ENCODE measurements around the gene HMCN1.

The HMCN1 gene

DNA sequence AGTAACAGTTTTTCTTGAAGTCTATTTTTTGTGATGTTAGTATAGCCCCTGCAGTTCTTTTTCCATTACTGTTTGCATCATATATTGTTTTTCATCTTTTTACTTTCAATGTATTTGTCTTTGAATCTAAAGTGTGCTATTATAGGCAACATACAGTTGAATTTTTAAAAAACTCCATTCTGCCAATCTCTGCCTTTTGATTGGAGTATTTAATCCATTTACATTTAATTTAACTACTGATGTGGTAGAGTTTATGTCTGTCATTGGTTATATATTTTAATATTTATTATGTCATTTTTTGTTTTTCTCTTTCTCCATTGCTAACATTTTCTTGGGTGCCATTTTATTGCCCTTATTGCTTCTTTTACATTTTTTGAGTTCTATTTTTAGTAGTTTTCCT lies 296.3 kb downstream of the HMCN1 start:
- H3K4me3 ChIP-seq (ENCODE audit: low read length) = no peak overlapping the region
- no peak for TF ChIP-seq ZNF274 (IDR thresholded peaks at IDR 0.05; ENCODE audit: low read depth, low read length)

DNA sequence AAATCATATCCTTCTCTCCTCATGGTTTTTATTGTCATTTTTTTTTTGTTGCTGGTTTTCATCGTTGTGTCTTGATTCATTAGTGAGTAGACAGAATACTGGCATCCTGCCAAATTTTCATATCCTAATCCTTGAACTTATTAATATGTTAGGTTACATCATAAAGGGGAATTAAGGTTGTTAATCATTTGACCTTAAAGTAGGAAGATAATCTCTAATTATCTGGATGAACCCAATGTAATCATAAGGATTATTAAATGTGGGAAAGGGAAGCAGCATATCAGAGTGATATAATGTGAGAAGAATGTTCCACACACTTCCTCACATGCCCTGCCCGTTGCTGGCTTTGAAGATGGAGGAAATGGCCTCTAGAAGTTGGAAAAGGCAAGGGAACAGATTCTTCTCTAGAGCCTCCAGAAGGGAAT lies 299.7 kb downstream of the HMCN1 start:
- no peak for TF ChIP-seq ZNF274 (IDR thresholded peaks at IDR 0.05; ENCODE audit: low read depth, low read length)
- no peak overlapping the region for H3K4me3 ChIP-seq (ENCODE audit: low read length)

DNA sequence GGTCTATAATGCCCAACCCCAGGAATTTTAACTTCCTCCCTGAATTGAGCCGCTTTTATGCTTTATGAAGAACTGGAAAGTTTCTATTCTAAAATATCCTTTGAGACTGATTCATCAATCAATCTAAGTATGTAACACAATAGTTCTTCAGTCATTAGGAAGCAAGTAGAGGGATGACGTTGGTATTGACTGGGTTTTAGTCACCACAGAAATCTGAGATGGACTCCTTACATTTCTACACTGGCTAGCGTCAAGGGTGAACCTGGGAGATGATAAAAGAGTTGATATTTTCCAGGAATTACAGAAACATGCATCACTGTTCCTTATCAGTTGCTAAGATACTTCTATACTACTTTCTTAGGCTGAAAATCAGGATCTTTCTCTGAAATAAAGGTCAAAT lies 308.0 kb downstream of the HMCN1 start:
- no peak overlapping the region for H3K4me3 ChIP-seq (ENCODE audit: low read length)
- TF ChIP-seq ZNF274 (IDR thresholded peaks at IDR 0.05; ENCODE audit: low read depth, low read length) = no peak

DNA sequence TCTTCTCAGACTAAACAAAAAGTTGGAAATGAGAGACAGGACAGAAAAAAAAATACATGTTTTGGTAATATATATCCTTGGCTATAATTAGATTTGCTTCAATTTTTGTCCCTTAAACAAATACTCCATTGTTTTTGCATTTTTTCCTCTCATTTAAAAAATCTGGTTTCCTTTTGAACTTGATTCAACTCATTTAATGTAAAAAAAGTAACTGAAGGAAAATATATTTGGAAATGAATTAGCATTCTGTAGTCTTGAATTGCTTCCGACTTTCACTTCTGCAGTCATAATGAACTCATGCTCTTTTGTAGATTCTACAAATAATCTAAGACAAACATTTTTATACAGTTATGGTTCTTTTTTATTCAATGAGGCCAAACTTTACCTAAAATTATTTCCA lies 309.1 kb downstream of the HMCN1 start:
- no peak for TF ChIP-seq ZNF274 (IDR thresholded peaks at IDR 0.05; ENCODE audit: low read depth, low read length)
- no peak overlapping the region for H3K4me3 ChIP-seq (ENCODE audit: low read length)

DNA sequence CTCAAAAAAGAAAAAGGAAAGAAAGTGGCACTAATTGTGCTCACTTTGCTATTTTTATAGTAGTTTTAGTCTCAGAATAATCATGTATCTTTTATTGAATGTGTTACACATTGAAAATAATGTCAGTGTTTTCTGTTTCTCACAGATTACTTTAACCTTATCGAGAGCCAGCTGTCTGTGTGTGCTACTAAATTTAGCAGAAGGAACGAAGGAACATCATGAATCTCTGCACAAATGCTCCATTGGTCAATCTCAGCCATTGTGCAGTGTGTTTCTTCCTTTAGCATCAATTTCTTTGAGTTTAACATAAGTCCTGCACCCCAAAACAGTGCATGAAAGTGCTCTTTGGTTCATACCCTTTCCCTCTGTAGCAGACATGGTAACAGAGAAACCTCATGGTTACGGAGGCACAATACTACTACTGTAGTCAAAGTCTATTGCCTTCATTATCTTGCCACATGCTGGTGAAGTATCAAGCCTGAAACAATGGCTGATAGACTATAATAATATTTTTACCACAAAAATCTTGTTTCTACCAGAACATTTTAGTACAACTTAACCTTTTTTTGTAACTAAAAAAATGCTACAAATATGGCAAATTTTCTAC lies 310.0 kb downstream of the HMCN1 start:
- H3K4me3 ChIP-seq (ENCODE audit: low read length) = no peak overlapping the region
- no peak for TF ChIP-seq ZNF274 (IDR thresholded peaks at IDR 0.05; ENCODE audit: low read depth, low read length)

DNA sequence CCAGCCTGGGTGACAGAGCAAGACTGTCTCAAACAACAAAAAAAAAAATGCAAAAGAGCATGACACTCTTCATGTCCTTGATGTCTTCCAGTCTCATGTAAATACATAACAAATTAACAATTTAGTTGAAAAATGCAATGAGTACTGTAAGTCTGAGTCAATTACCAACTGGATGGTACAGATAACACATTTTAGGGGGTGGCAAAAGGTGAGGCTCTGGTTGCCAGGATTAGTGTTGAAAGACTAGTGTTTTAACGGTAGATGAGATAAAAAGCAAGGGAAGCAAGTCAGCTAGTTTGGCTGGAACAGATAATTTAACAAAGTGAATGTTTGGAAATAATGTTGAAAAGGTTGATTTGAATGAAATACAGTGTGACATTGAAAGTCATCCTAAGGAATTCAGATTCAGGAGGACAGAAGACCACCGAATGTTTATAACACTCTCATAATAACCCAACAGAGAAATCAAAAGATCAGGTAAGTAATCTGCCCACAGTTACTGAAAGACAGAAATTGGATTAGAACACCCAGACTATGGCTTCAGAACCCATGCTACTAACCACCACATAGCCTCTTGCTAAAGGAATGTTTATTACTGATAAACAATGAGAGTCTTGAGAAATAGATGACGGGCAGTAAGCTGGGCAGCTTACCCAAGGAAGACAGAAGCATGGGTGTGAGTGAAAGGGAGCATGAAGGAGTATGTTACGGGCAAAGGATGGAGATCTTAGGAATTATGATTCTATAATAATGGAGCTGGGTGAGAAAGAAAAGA lies 312.4 kb downstream of the HMCN1 start:
- TF ChIP-seq ZNF274 (IDR thresholded peaks at IDR 0.05; ENCODE audit: low read depth, low read length) = no peak
- H3K4me3 ChIP-seq (ENCODE audit: low read length) = no peak overlapping the region

DNA sequence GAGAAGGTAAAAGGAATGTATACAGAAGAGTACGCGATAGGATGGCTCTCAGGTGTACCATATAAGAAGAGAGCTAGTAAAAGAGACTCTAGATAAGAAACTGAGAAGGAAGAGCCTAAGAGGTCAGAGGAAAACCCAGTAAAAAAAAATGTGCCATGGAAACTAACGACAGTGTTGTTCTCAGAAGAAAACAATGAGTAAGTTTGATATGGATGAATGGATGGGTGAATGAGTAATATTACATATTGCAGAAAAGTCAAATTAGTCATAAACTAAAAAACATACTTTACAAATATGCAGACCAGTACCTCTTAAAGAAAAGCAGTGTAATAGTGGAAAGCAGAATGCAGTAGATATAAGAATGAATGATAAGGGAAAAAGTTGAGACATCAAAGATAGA lies 316.2 kb downstream of the HMCN1 start:
- TF ChIP-seq ZNF274 (IDR thresholded peaks at IDR 0.05; ENCODE audit: low read depth, low read length) = no peak
- no peak overlapping the region for H3K4me3 ChIP-seq (ENCODE audit: low read length)

DNA sequence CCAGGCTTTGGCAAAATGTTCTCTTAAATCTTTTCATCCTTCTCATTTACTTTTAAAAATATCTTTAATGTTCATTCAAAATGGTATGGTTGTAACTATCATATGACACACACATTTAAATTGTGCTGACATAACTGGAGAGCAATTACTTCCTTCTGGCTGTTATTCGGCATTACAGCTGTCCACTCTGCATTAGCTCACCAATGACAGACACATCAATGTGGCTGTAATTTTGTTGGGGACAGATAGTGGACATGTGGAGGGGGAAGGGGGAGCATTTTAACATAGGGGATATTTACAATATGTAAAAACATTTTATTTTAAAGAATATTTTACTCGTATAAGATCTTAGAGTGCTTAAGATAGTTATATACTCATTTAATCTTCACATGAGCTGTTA lies 319.8 kb downstream of the HMCN1 start:
- no peak overlapping the region for H3K4me3 ChIP-seq (ENCODE audit: low read length)
- TF ChIP-seq ZNF274 (IDR thresholded peaks at IDR 0.05; ENCODE audit: low read depth, low read length) = no peak

DNA sequence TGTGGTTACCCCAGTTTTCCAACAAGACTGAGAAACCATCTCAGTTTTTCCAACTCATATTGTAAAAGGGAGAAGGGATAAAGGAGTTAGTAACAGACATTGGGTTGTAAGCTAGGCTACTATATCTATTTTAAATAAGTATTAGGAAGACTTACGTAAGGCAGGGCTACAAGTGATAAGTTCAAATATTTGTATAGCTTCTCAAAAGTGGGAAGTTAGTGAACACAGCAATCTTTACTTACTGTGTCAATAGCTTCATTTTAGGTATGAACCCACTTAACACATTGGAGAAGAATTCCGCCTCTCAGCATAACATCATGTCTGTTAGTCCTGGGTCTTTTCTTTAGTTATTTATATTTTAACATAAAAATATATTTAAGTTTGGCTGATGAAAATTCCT lies 320.7 kb downstream of the HMCN1 start:
- no peak overlapping the region for H3K4me3 ChIP-seq (ENCODE audit: low read length)
- TF ChIP-seq ZNF274 (IDR thresholded peaks at IDR 0.05; ENCODE audit: low read depth, low read length) = no peak

DNA sequence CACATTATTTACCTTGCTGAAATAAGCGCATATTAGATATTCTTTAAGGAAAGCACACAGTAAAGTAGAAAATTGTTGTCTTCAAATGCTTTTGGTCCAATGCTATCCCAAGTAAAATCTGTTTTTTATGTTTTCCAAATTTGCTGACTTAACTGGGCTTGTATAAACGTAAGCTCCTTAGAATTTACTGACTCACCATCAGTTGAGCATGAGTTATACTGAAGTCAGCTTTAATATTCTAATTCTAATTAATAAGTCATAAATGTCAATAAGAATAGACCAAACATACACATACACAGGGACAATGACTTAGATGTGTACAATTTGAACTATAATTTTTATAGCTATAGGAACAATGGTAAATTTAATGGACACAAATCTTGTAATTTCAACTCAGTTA lies 321.7 kb downstream of the HMCN1 start:
- TF ChIP-seq ZNF274 (IDR thresholded peaks at IDR 0.05; ENCODE audit: low read depth, low read length) = no peak
- no peak overlapping the region for H3K4me3 ChIP-seq (ENCODE audit: low read length)

DNA sequence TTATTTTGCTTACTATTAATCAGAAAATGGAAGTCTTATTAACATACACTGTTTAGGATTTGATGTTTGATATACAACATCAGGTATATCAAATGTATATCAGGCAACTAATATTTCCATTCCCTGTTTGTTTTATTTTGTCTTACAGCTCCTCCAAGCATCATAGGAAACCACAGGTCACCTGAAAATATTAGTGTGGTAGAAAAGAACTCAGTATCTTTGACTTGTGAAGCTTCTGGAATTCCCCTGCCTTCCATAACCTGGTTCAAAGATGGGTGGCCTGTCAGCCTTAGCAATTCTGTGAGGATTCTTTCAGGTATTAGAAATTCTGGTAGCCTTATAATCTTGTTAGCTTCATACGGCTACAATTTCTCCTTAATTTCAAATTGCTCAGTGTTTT lies 322.9 kb downstream of the HMCN1 start:
- no peak for TF ChIP-seq ZNF274 (IDR thresholded peaks at IDR 0.05; ENCODE audit: low read depth, low read length)
- no peak overlapping the region for H3K4me3 ChIP-seq (ENCODE audit: low read length)

DNA sequence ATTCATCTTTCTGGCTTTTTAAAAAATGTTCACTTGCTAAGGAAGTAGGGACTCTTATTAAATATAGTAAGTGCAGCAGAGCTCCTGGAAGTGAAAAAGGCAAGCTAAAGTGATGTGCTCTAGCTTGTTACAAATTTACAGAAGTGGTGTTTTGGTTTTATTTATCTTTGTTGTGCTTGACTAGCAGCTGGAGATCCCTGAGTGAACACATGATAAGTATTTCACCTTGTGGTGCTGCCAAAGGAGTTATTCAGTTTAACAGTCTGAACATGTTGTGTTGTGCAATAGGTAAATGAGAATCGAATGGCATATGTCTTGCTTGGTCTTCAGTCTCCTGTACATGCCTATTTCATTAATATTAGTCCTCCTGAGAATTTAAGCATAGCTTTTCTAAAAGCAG lies 325.1 kb downstream of the HMCN1 start:
- TF ChIP-seq ZNF274 (IDR thresholded peaks at IDR 0.05; ENCODE audit: low read depth, low read length) = no peak
- no peak overlapping the region for H3K4me3 ChIP-seq (ENCODE audit: low read length)

DNA sequence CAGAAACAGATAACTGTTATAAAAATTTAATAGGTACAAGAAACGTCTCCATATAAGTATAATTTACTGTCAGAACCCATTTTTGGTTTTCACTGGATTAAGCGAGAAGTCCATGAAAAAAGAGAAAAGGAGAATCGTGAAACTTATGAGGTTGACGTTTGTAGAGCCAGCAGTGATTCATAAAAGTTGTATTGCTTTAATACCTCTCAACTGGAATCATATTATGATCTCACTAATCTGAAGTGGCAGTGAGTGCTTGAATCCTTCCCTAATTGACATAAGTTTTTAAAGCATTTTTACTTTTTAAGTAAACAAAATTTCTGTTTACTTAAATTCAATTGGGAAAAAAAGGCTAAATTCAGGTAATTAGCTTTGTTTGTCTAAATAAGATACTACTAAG lies 325.6 kb downstream of the HMCN1 start:
- H3K4me3 ChIP-seq (ENCODE audit: low read length) = no peak overlapping the region
- no peak for TF ChIP-seq ZNF274 (IDR thresholded peaks at IDR 0.05; ENCODE audit: low read depth, low read length)

DNA sequence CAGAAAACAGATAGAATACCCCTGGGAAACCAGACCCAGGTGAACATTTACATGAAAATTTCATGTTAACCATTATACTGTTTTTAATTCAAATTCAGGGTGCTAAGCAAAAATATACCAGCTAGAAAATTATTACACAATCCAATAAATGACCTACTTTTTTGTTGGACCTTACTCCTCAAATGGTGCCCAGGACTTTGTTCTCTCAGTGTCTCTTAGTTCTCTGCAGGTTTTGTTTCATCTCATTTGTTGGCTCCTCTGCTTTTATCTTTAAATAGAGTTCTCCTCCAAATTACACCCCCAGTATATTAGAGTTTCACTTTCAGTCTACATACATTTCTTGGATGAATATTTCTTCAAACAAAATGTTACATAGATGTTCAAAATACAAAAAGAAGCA lies 326.0 kb downstream of the HMCN1 start:
- TF ChIP-seq ZNF274 (IDR thresholded peaks at IDR 0.05; ENCODE audit: low read depth, low read length) = no peak
- no peak overlapping the region for H3K4me3 ChIP-seq (ENCODE audit: low read length)

DNA sequence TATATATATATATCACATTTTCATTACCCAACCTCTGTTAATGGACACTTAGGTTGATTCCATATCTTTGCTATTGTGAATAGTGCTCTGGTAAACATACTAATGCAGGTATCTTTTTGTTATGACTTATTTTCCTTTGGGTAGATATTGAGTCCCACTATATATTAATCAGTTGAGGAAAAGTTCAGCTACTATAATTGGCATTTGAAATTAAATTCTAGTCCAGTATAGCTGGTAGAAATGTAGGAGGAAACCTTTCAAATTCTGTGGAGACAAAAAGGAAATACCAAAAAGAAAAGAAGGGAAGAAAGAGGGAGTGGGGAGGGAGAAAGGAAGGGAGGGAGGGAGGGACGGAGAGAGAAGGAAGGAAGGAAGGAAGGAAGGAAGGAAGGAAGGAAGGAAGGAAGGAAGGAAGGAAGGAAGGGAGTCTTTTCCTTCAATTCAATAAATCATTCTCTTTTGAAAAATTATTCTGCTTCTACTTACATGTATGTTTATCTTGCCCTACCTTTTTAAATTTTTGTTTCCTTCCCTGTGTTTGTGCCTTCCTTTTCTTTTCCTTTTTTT lies 329.0 kb downstream of the HMCN1 start:
- TF ChIP-seq ZNF274 (IDR thresholded peaks at IDR 0.05; ENCODE audit: low read depth, low read length) = no peak
- no peak overlapping the region for H3K4me3 ChIP-seq (ENCODE audit: low read length)
